Natural killer cell (primary cell): Measurements from ENCODE around the gene TEX48. TPM values are rescaled to one million over a fixed set of nuclear protein-coding genes. Genes with fewer than 3 reads are reported as not detected.

ENCODE experiments used
- ATAC-seq, 3 donors: fragments of 150-1000 bp in 2 of 3; fragments of 200-7000 bp in 1 of 3; cut with Tn5 transposase; 1 replicate in 1 of 3; 2 replicates in 2 of 3; pipeline ENCODE4 v1.10.0; 2021; ENCODE audit warnings: mild to moderate bottlenecking in 2 of 3, moderate library complexity in 2 of 3
- DNase-seq, 2 donors: peaks; one replicate each; pipeline versions ENCODE4 v3.0.0 to v3.0.0-alpha.2; 2013 to 2021; ENCODE audit warnings: mixed read lengths in 1 of 2
- H3K27ac ChIP-seq: one replicate; pipeline ENCODE4 v1.5.1; 2013; ENCODE audit warnings: mild to moderate bottlenecking, low read length
- H3K27me3 ChIP-seq: one replicate; pipeline ENCODE4 v1.6.1; 2013; ENCODE audit warnings: low read length; ENCODE audit not compliant: control insufficient read depth, insufficient read depth
- H3K36me3 ChIP-seq: one replicate; pipeline ENCODE4 v1.6.1; 2013; ENCODE audit warnings: low read length; ENCODE audit not compliant: control insufficient read depth, insufficient read depth
- H3K4me1 ChIP-seq: one replicate; pipeline ENCODE4 v1.6.1; 2013; ENCODE audit warnings: low read length; ENCODE audit not compliant: control insufficient read depth, insufficient read depth
- H3K4me3 ChIP-seq: one replicate; pipeline ENCODE4 v1.5.1; 2013; ENCODE audit warnings: low read length
- H3K9me3 ChIP-seq: one replicate; pipeline ENCODE4 v1.6.1; 2013; ENCODE audit warnings: low read length; ENCODE audit not compliant: control insufficient read depth, insufficient read depth
- H3K27ac Mint-ChIP-seq, 2 donors: one replicate each; pipeline ENCODE4 v1.8.0; 2022; ENCODE audit warnings: mild to moderate bottlenecking in 2 of 2, mixed read lengths in 2 of 2, moderate library complexity in 1 of 2
- H3K27me3 Mint-ChIP-seq, 2 donors: one replicate each; pipeline ENCODE4 v1.8.0; 2022; ENCODE audit warnings: low read depth in 2 of 2, mixed read lengths in 2 of 2
- H3K36me3 Mint-ChIP-seq: one replicate; pipeline ENCODE4 v1.8.0; 2022; ENCODE audit warnings: mixed read lengths
- H3K4me1 Mint-ChIP-seq, 2 donors: one replicate each; pipeline ENCODE4 v1.8.0; 2022; ENCODE audit warnings: mixed read lengths in 2 of 2
- H3K4me3 Mint-ChIP-seq: one replicate; pipeline ENCODE4 v1.8.0; 2022; ENCODE audit warnings: mild to moderate bottlenecking, moderate library complexity, mixed read lengths
- H3K9me3 Mint-ChIP-seq, 2 donors: one replicate each; pipeline ENCODE4 v1.8.0; 2022; ENCODE audit warnings: mixed read lengths in 2 of 2
- WGBS: methylation state at CpG from one replicate; pipeline ENCODE4 v1.1.7; 2013; ENCODE audit warnings: missing lambda C conversion rate; ENCODE audit not compliant: insufficient coverage; 5-methylcytosine and 5-hydroxymethylcytosine counted together
- intact Hi-C: fragments of 100-400 bp; cut with micrococcal nuclease; formaldehyde crosslinking; loops from one replicate; pipeline ENCODE4 v1.14.2; 2022
- total RNA-seq, 4 donors: library from RNA; stranded (reverse); fragments of 120-200 nt in 1 of 4; gene quantifications; one replicate each; pipeline versions ENCODE4 v1.2.3 to v1.2.4, GENCODE V29; 2013 to 2022
- TF ChIP-seq, protein P1 (sequence below): fragments of 200-600 bp; IDR thresholded peaks from one replicate; pipeline ENCODE4 v1.8.0; 2022; ENCODE audit warnings: antibody characterized with exemption

TEX48 gene
- total RNA-seq, 3 donors from 2014 or later (not counting 1 experiment from before 2014, with no cell fraction given) = not detected

DNA sequence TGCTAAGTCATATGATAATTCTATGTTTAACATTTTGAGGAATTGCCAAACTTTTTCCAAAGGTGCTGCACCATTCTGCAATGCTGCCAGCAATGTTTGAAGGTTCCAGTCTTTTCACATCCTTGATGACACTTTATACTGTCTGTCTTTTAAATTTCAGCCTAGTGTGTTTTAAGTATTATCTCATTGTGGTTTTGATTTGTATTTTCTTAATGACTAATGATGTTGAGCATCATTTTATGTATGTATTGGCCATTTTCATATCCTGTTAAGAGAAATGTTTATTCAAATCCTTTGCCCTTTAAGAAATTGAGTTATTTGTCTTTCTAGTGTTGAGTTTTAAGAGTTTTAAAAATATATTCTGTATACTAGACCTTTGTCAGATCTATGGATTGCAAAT, 5.0 kb upstream of the TEX48 start:
- ATAC-seq (no peak), DNase-seq (no peak)
- Mint-ChIP-seq H3K27ac (no peak overlapping the region), H3K27me3 (peaks cover 5 to 13% of the 10 kb centered on the region in 2 donors), H3K36me3 (no peaks in the 10 kb centered on the region), H3K4me1 (no peaks in the 10 kb centered on the region), H3K4me3 (no peak overlapping the region), H3K9me3 (no peaks in the 10 kb centered on the region)
- Histone ChIP-seq H3K4me1 (peaks cover 5% of the 10 kb centered on the region), H3K9me3 (no peaks in the 10 kb centered on the region), H3K4me3 (no peak overlapping the region), H3K27ac (no peak overlapping the region), H3K27me3 (no peaks in the 10 kb centered on the region), H3K36me3 (no peaks in the 10 kb centered on the region)
- TF ChIP-seq, protein P1, sequence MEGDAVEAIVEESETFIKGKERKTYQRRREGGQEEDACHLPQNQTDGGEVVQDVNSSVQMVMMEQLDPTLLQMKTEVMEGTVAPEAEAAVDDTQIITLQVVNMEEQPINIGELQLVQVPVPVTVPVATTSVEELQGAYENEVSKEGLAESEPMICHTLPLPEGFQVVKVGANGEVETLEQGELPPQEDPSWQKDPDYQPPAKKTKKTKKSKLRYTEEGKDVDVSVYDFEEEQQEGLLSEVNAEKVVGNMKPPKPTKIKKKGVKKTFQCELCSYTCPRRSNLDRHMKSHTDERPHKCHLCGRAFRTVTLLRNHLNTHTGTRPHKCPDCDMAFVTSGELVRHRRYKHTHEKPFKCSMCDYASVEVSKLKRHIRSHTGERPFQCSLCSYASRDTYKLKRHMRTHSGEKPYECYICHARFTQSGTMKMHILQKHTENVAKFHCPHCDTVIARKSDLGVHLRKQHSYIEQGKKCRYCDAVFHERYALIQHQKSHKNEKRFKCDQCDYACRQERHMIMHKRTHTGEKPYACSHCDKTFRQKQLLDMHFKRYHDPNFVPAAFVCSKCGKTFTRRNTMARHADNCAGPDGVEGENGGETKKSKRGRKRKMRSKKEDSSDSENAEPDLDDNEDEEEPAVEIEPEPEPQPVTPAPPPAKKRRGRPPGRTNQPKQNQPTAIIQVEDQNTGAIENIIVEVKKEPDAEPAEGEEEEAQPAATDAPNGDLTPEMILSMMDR = no peak
- intact Hi-C loops = no loop called here

- intact Hi-C loops = no loop called here
- H3K4me1 Mint-ChIP-seq = peaks cover 0 to 5% of the 10 kb centered on the region in 2 donors
- no peak overlapping the region for H3K27ac ChIP-seq
Measured at GRCh38 chr9:114685951-114686350, 4.0 kb upstream of the TEX48 start.

GRCh38 chr9:114684036-114684435, 2.0 kb upstream of the TEX48 start:
- Mint-ChIP-seq H3K36me3 (no peaks in the 10 kb centered on the region), H3K4me1 (peaks cover 0 to 5% of the 10 kb centered on the region in 2 donors), H3K4me3 (no peak overlapping the region), H3K27ac (no peak overlapping the region), H3K27me3 (peaks cover 2 to 7% of the 10 kb centered on the region in 2 donors), H3K9me3 (no peaks in the 10 kb centered on the region)
- DNase-seq = no peak
- no peaks in the 10 kb centered on the region for H3K27me3 ChIP-seq
- H3K4me1 ChIP-seq = peaks cover 6% of the 10 kb centered on the region
- intact Hi-C loops = no loop called here
- no peaks in the 10 kb centered on the region for H3K36me3 ChIP-seq
- 80% methylated on average over 6 of the region's 6 CpGs for WGBS
- H3K9me3 ChIP-seq = no peaks in the 10 kb centered on the region
- no peak for ATAC-seq
- no peak overlapping the region for H3K4me3 ChIP-seq
- TF ChIP-seq, protein P1 = no peak
- no peak overlapping the region for H3K27ac ChIP-seq

More at GRCh38 chr9:114685951-114686350, 4.0 kb upstream of the TEX48 start:
- Histone ChIP-seq H3K4me1 (peaks cover 6% of the 10 kb centered on the region), H3K36me3 (no peaks in the 10 kb centered on the region), H3K27me3 (no peaks in the 10 kb centered on the region), H3K9me3 (no peaks in the 10 kb centered on the region), H3K4me3 (no peak overlapping the region)
- ATAC-seq (no peak), DNase-seq (peak in 1 of 2 donors; percentile 41)
- TF ChIP-seq, protein P1 = no peak
- no peaks in the 10 kb centered on the region for H3K9me3 Mint-ChIP-seq
- H3K27ac Mint-ChIP-seq = no peak overlapping the region
- 25% methylated on average over 3 of the region's 5 CpGs for WGBS
- no peak overlapping the region for H3K4me3 Mint-ChIP-seq
- H3K36me3 Mint-ChIP-seq = no peaks in the 10 kb centered on the region
- peaks cover 2 to 4% of the 10 kb centered on the region in 2 donors for H3K27me3 Mint-ChIP-seq

- intact Hi-C loops = loop anchor here (2.0 kb wide), 2 partner anchors 56 to 224 kb away; no protein-coding TSS in a partner anchor
- H3K4me1 ChIP-seq = peaks cover 6% of the 10 kb centered on the region
- Mint-ChIP-seq H3K27ac (no peak overlapping the region), H3K4me1 (peaks cover 0 to 5% of the 10 kb centered on the region in 2 donors), H3K27me3 (peaks cover 2 to 19% of the 10 kb centered on the region in 2 donors), H3K4me3 (no peak overlapping the region), H3K36me3 (no peaks in the 10 kb centered on the region), H3K9me3 (no peaks in the 10 kb centered on the region)
- WGBS = 81% methylated on average over 3 of the region's 3 CpGs
- TF ChIP-seq, protein P1 = no peak
- ATAC-seq (no peak), DNase-seq (no peak)
- no peaks in the 10 kb centered on the region for H3K9me3 ChIP-seq
- no peak overlapping the region for H3K27ac ChIP-seq
- H3K27me3 ChIP-seq = no peaks in the 10 kb centered on the region
- H3K4me3 ChIP-seq = no peak overlapping the region
- no peaks in the 10 kb centered on the region for H3K36me3 ChIP-seq
Measured at GRCh38 chr9:114682846-114683245, 854 bp upstream of the TEX48 start.
